ENCODE measurements around the gene REEP2.

Gene REEP2

GRCh38 chr5:138490648-138491283 lies 51.9 kb downstream of the REEP2 start:
- TF ChIP-seq CTCF (conservative IDR thresholded peaks at IDR 0.05; ENCODE audit: low read length) (no peak), EZH2phosphoT487 (IDR thresholded peaks at IDR 0.05; ENCODE audit: borderline replicate concordance) (no peak)
- H3K36me3 ChIP-seq (ENCODE audit: insufficient read depth, low read length): no peaks in the 10 kb centered on the region
- peaks cover 17% of the 10 kb centered on the region for H3K4me1 ChIP-seq (ENCODE audit: insufficient read depth, low read length, poor library complexity, severe bottlenecking)
- no peaks in the 10 kb centered on the region for H3F3A ChIP-seq (ENCODE audit: low read depth)
- no peak overlapping the region for H3K4me3 ChIP-seq (ENCODE audit: low read length, poor library complexity, severe bottlenecking)
- no peak overlapping the region for H3K4me2 ChIP-seq (ENCODE audit: low read depth, low read length, poor library complexity, severe bottlenecking)
- H2AFZ ChIP-seq (ENCODE audit: low read length): no peak overlapping the region
- peaks cover 30% of the 10 kb centered on the region for H3K27me3 ChIP-seq (ENCODE audit: insufficient read depth, low read length, poor library complexity, severe bottlenecking)
- no peaks in the 10 kb centered on the region for H4K20me1 ChIP-seq (ENCODE audit: insufficient read depth, low read length, poor library complexity, severe bottlenecking)
- H3K79me2 ChIP-seq (ENCODE audit: insufficient read depth, low read length): no peaks in the 10 kb centered on the region
- H3K9ac ChIP-seq (ENCODE audit: low read depth, low read length, poor library complexity, severe bottlenecking): no peak overlapping the region
- H3K9me2 ChIP-seq (replicated peaks; ENCODE audit: low read depth, low read length): no peaks in the 10 kb centered on the region
- no peaks in the 10 kb centered on the region for H3K9me3 ChIP-seq (ENCODE audit: insufficient read depth, low read depth, low read length)

GRCh38 chr5:138491284-138491648 lies 52.4 kb downstream of the REEP2 start:
- Histone ChIP-seq H3K9ac (ENCODE audit: low read depth, low read length, poor library complexity, severe bottlenecking) (peak overlapping the region; percentile 50), H3K4me2 (ENCODE audit: low read depth, low read length, poor library complexity, severe bottlenecking) (peak overlapping the region; percentile 84), H3F3A (ENCODE audit: low read depth) (no peaks in the 10 kb centered on the region), H3K36me3 (ENCODE audit: insufficient read depth, low read length) (no peaks in the 10 kb centered on the region), H3K9me2 (replicated peaks; ENCODE audit: low read depth, low read length) (no peaks in the 10 kb centered on the region), H4K20me1 (ENCODE audit: insufficient read depth, low read length, poor library complexity, severe bottlenecking) (no peaks in the 10 kb centered on the region), H2AFZ (ENCODE audit: low read length) (peak overlapping the region; percentile 84), H3K79me2 (ENCODE audit: insufficient read depth, low read length) (no peaks in the 10 kb centered on the region), H3K9me3 (ENCODE audit: insufficient read depth, low read depth, low read length) (no peaks in the 10 kb centered on the region), H3K4me3 (ENCODE audit: low read length, poor library complexity, severe bottlenecking) (peak overlapping the region; percentile 73), H3K27me3 (ENCODE audit: insufficient read depth, low read length, poor library complexity, severe bottlenecking) (peaks cover 30% of the 10 kb centered on the region), H3K4me1 (ENCODE audit: insufficient read depth, low read length, poor library complexity, severe bottlenecking) (peaks cover 17% of the 10 kb centered on the region)
- no peak for TF ChIP-seq CTCF (conservative IDR thresholded peaks at IDR 0.05; ENCODE audit: low read length)
- no peak for TF ChIP-seq EZH2phosphoT487 (IDR thresholded peaks at IDR 0.05; ENCODE audit: borderline replicate concordance)

- Histone ChIP-seq H3K4me1 (ENCODE audit: insufficient read depth, low read length, poor library complexity, severe bottlenecking) (peaks cover 17% of the 10 kb centered on the region), H2AFZ (ENCODE audit: low read length) (peak overlapping the region; percentile 84), H3K27me3 (ENCODE audit: insufficient read depth, low read length, poor library complexity, severe bottlenecking) (peaks cover 30% of the 10 kb centered on the region), H3F3A (ENCODE audit: low read depth) (no peaks in the 10 kb centered on the region), H3K4me2 (ENCODE audit: low read depth, low read length, poor library complexity, severe bottlenecking) (peak overlapping the region; percentile 84), H3K9me2 (replicated peaks; ENCODE audit: low read depth, low read length) (no peaks in the 10 kb centered on the region), H3K79me2 (ENCODE audit: insufficient read depth, low read length) (no peaks in the 10 kb centered on the region), H3K9me3 (ENCODE audit: insufficient read depth, low read depth, low read length) (no peaks in the 10 kb centered on the region), H3K4me3 (ENCODE audit: low read length, poor library complexity, severe bottlenecking) (peak overlapping the region; percentile 73), H3K36me3 (ENCODE audit: insufficient read depth, low read length) (no peaks in the 10 kb centered on the region), H3K9ac (ENCODE audit: low read depth, low read length, poor library complexity, severe bottlenecking) (peak overlapping the region; percentile 50), H4K20me1 (ENCODE audit: insufficient read depth, low read length, poor library complexity, severe bottlenecking) (no peaks in the 10 kb centered on the region)
- TF ChIP-seq EZH2phosphoT487 (IDR thresholded peaks at IDR 0.05; ENCODE audit: borderline replicate concordance): no peak
- TF ChIP-seq CTCF (conservative IDR thresholded peaks at IDR 0.05; ENCODE audit: low read length): no peak
These were observed 53.1 kb downstream of the REEP2 start for GRCh38 chr5:138491669-138492559.
